MM.1S (cell line): ENCODE data around the gene DDX51.

Source experiments
- DNase-seq: peaks from one replicate; pipeline ENCODE4 v3.0.0-alpha.2; 2015
- H2AFZ ChIP-seq: fragments of 300-600 bp; sonication (generic); 2 replicates; pipeline ENCODE4 v1.6.0; 2016; ENCODE audit warnings: antibody characterized with exemption, low read length
- H3F3A ChIP-seq: fragments of 300-600 bp; sonication (generic); 2 replicates; pipeline ENCODE4 v1.6.1; 2016; ENCODE audit warnings: mild to moderate bottlenecking, antibody characterized with exemption, low read length, moderate library complexity, mixed read lengths; ENCODE audit not compliant: insufficient read depth
- H3K27ac ChIP-seq: fragments of 300-600 bp; sonication (generic); 2 replicates; pipeline ENCODE4 v1.5.1; 2016; ENCODE audit warnings: mild to moderate bottlenecking, low read length
- H3K27me3 ChIP-seq: fragments of 300-600 bp; sonication (generic); replicated peaks from 2 replicates; pipeline ENCODE4 v1.6.0; 2016; ENCODE audit warnings: low read length; ENCODE audit not compliant: insufficient read depth
- H3K36me3 ChIP-seq: fragments of 300-600 bp; sonication (generic); replicated peaks from 2 replicates; pipeline ENCODE4 v1.6.1; 2016; ENCODE audit warnings: mild to moderate bottlenecking, low read length, mixed read lengths; ENCODE audit not compliant: insufficient read depth
- H3K4me1 ChIP-seq: fragments of 300-600 bp; sonication (generic); 2 replicates; pipeline ENCODE4 v1.6.1; 2016; ENCODE audit warnings: low read length, mixed read lengths
- H3K4me2 ChIP-seq: fragments of 300-600 bp; sonication (generic); 2 replicates; pipeline ENCODE4 v1.6.0; 2016; ENCODE audit warnings: low read depth, low read length
- H3K4me3 ChIP-seq: fragments of 300-600 bp; sonication (generic); 2 replicates; pipeline ENCODE4 v1.5.1; 2016; ENCODE audit warnings: low read length, mixed read lengths
- H3K79me2 ChIP-seq: fragments of 300-600 bp; sonication (generic); 2 replicates; pipeline ENCODE4 v1.6.1; 2016; ENCODE audit warnings: mixed run types, low read length, mixed read lengths
- H3K9ac ChIP-seq: fragments of 300-600 bp; sonication (generic); 2 replicates; pipeline ENCODE4 v1.6.1; 2016; ENCODE audit warnings: low read length, mixed read lengths
- H3K9me2 ChIP-seq: fragments of 300-600 bp; sonication (generic); replicated peaks from 2 replicates; pipeline ENCODE4 v1.6.1; 2016; ENCODE audit warnings: mild to moderate bottlenecking, low read length, mixed read lengths; ENCODE audit not compliant: insufficient read depth
- H3K9me3 ChIP-seq: fragments of 300-600 bp; sonication (generic); replicated peaks from 2 replicates; pipeline ENCODE4 v1.6.1; 2016; ENCODE audit warnings: mild to moderate bottlenecking, low read length, mixed read lengths; ENCODE audit not compliant: insufficient read depth
- H4K20me1 ChIP-seq: fragments of 300-600 bp; sonication (generic); 2 replicates; pipeline ENCODE4 v1.6.1; 2016; ENCODE audit warnings: mild to moderate bottlenecking, low read length, moderate library complexity, mixed read lengths; ENCODE audit not compliant: insufficient read depth
- CTCF ChIP-seq: fragments of 300-600 bp; sonication (generic); IDR thresholded peaks from 2 replicates; pipeline ENCODE4 v1.5.1; 2016; ENCODE audit warnings: antibody characterized with exemption, low read length, mixed read lengths
- EZH2 ChIP-seq: fragments of 300-600 bp; sonication (generic); optimal IDR thresholded peaks from 2 replicates; pipeline ENCODE3; 2017; ENCODE audit warnings: low read depth, mild to moderate bottlenecking, antibody characterized with exemption, low read length, mixed read lengths
- EZH2phosphoT487 ChIP-seq: fragments of 300-600 bp; sonication (generic); IDR thresholded peaks from 2 replicates; pipeline ENCODE4 v1.6.1; 2018; ENCODE audit warnings: antibody characterized with exemption, low read length

DDX51 gene

GRCh38 chr12:132123970-132124765 lies 20.0 kb downstream of the DDX51 start:
- TF ChIP-seq CTCF, result no peak
- no peak for TF ChIP-seq EZH2phosphoT487
- no peak for TF ChIP-seq EZH2
- no peak for DNase-seq
- H3F3A ChIP-seq, result no peaks in the 10 kb centered on the region
- no peaks in the 10 kb centered on the region for H3K27me3 ChIP-seq
- H3K9me2 ChIP-seq, result no peaks in the 10 kb centered on the region
- no peak overlapping the region for H3K9ac ChIP-seq
- H3K9me3 ChIP-seq, result no peaks in the 10 kb centered on the region
- no peak overlapping the region for H3K4me3 ChIP-seq
- no peaks in the 10 kb centered on the region for H3K4me1 ChIP-seq
- no peaks in the 10 kb centered on the region for H3K79me2 ChIP-seq
- no peaks in the 10 kb centered on the region for H4K20me1 ChIP-seq
- H2AFZ ChIP-seq, result no peak overlapping the region
- no peak overlapping the region for H3K4me2 ChIP-seq
- H3K27ac ChIP-seq, result no peak overlapping the region
- no peaks in the 10 kb centered on the region for H3K36me3 ChIP-seq

GRCh38 chr12:132121283-132121682 lies 22.8 kb downstream of the DDX51 start:
- H3K36me3 ChIP-seq, result no peaks in the 10 kb centered on the region
- H3K79me2 ChIP-seq, result no peaks in the 10 kb centered on the region
- H3K9ac ChIP-seq, result no peak overlapping the region
- no peak overlapping the region for H3K4me3 ChIP-seq
- H4K20me1 ChIP-seq, result no peaks in the 10 kb centered on the region
- H3K9me3 ChIP-seq, result no peaks in the 10 kb centered on the region
- H3K27ac ChIP-seq, result no peak overlapping the region
- H3F3A ChIP-seq, result no peaks in the 10 kb centered on the region
- H3K4me1 ChIP-seq, result no peaks in the 10 kb centered on the region
- TF ChIP-seq EZH2phosphoT487 (no peak), EZH2 (no peak), CTCF (no peak)
- DNase-seq, result no peak
- H3K4me2 ChIP-seq, result no peak overlapping the region
- no peaks in the 10 kb centered on the region for H3K27me3 ChIP-seq
- H2AFZ ChIP-seq, result no peak overlapping the region
- no peaks in the 10 kb centered on the region for H3K9me2 ChIP-seq

GRCh38 chr12:132118876-132119275 lies 25.2 kb downstream of the DDX51 start:
- Histone ChIP-seq H4K20me1 (no peaks in the 10 kb centered on the region), H3K4me2 (no peak overlapping the region), H3K9me2 (no peaks in the 10 kb centered on the region), H3K36me3 (no peaks in the 10 kb centered on the region), H3K4me1 (no peaks in the 10 kb centered on the region), H3K27ac (no peak overlapping the region), H3K27me3 (no peaks in the 10 kb centered on the region), H2AFZ (no peak overlapping the region), H3K9ac (no peak overlapping the region), H3K79me2 (no peaks in the 10 kb centered on the region), H3K4me3 (no peak overlapping the region), H3K9me3 (no peaks in the 10 kb centered on the region), H3F3A (no peaks in the 10 kb centered on the region)
- DNase-seq, result no peak
- TF ChIP-seq EZH2phosphoT487, result no peak
- no peak for TF ChIP-seq EZH2
- TF ChIP-seq CTCF, result no peak
